ENCODE data around the gene DYSF. TPM values are rescaled to one million over a fixed set of nuclear protein-coding genes. Genes with fewer than 3 reads are reported as not detected.

The DYSF gene
- total and polyA plus RNA-seq, 2 donors (not counting 1 experiment from before 2014, with no cell fraction given) = 0.17 to 0.43 TPM

DNA sequence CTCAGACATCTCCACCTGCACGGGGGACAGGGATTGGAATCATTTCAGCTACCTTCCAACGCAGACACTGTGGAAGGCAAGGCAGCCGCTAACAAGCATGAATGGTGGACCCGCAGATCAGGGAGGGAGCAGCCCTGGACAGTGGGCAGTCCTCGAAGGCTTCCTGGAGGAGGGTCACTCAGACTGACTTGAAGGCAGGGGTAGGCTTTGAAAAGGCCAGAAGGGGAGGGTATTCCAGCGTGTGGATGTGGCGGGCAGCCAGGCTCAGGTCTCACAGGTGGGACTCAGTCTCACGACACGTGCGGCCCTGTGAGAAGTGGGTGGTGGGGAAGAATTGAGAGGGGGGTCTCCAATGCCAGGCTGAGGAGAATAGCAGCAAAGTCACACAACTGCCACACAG, 29.9 kb downstream of the DYSF start:
- Mint-ChIP-seq H3K4me1 (no peaks in the 10 kb centered on the region), H3K9me3 (ENCODE audit: insufficient read depth) (no peaks in the 10 kb centered on the region), H3K4me3 (no peak overlapping the region), H3K27ac (no peak overlapping the region), H3K27me3 (peaks cover 12% of the 10 kb centered on the region)
- Histone ChIP-seq H3K79me2 (ENCODE audit: control insufficient read depth, insufficient read depth, low read length) (no peaks in the 10 kb centered on the region), H3K4me3 (ENCODE audit: control extremely low read depth in 1 of 5, extremely low read depth in 1 of 5, insufficient read depth in 1 of 5, low read depth in 2 of 5, low read length in 4 of 5) (no peak overlapping the region), H2AFZ (ENCODE audit: insufficient read depth, low read depth, low read length, poor library complexity, severe bottlenecking) (no peak overlapping the region), H3K4me2 (replicated peaks; ENCODE audit: low read depth, low read length, poor library complexity, severe bottlenecking) (no peak overlapping the region), H3K4me1 (ENCODE audit: control insufficient read depth in 2 of 2, insufficient read depth in 2 of 2, low read length in 2 of 2) (no peaks in the 10 kb centered on the region), H4K20me1 (ENCODE audit: control insufficient read depth, insufficient read depth, low read length, poor library complexity, severe bottlenecking) (no peaks in the 10 kb centered on the region), H3K9me3 (ENCODE audit: control extremely low read depth in 1 of 3, control insufficient read depth in 2 of 3, insufficient read depth in 1 of 3, low read length in 2 of 3) (no peaks in the 10 kb centered on the region), H3K9ac (ENCODE audit: low read length) (no peak overlapping the region), H3K27ac (ENCODE audit: low read length in 2 of 2) (no peak overlapping the region), H3K36me3 (replicated peaks in 1 of 2; ENCODE audit: control extremely low read depth in 1 of 2, control insufficient read depth in 1 of 2, extremely low read depth in 1 of 2, insufficient read depth in 2 of 2, low read length in 1 of 2) (no peaks in the 10 kb centered on the region), H3K27me3 (replicated peaks in 1 of 4; ENCODE audit: control extremely low read depth in 1 of 4, control insufficient read depth in 3 of 4, insufficient read depth in 4 of 4, low read length in 3 of 4) (peaks cover 0 to 3% (median 0%) of the 10 kb centered on the region in 4 experiments)
- ChIA-PET CTCF (no interaction called here), POLR2A (no interaction called here)
- intact Hi-C loops (cut with micrococcal nuclease) = no loop called here
- 91% methylated on average over 6 of the region's 10 CpGs for WGBS (ENCODE audit: insufficient coverage)
- DNase-seq (no peak), ATAC-seq (ENCODE audit: low read depth) (no peak)
- TF ChIP-seq, protein P1, sequence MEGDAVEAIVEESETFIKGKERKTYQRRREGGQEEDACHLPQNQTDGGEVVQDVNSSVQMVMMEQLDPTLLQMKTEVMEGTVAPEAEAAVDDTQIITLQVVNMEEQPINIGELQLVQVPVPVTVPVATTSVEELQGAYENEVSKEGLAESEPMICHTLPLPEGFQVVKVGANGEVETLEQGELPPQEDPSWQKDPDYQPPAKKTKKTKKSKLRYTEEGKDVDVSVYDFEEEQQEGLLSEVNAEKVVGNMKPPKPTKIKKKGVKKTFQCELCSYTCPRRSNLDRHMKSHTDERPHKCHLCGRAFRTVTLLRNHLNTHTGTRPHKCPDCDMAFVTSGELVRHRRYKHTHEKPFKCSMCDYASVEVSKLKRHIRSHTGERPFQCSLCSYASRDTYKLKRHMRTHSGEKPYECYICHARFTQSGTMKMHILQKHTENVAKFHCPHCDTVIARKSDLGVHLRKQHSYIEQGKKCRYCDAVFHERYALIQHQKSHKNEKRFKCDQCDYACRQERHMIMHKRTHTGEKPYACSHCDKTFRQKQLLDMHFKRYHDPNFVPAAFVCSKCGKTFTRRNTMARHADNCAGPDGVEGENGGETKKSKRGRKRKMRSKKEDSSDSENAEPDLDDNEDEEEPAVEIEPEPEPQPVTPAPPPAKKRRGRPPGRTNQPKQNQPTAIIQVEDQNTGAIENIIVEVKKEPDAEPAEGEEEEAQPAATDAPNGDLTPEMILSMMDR (IDR thresholded peaks at IDR 0.05) = no peak
- no peak for TF ChIP-seq EZH2 (IDR thresholded peaks at IDR 0.05; ENCODE audit: borderline replicate concordance, insufficient read depth, low read depth, low read length, poor library complexity, severe bottlenecking)

DNA sequence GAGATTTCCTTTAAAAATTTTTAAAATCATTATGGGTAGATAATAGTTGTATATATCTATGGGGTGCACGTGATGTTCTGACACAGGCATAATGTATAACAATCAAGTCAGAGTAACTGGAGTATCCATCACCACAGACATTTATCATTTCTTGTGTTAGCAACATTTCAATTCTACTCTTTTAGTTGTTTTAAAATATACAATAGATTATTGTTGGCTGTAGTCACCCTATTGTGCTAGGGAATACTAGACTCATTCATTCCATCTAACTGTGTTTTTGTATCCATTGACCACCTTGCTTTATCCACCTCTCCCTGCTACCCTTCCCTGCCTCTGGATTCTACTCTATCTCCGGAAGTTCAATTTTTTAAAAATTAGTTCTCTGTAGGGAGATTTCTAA, 31.0 kb downstream of the DYSF start:
- Mint-ChIP-seq H3K27me3 (peaks cover 19% of the 10 kb centered on the region), H3K4me3 (no peak overlapping the region), H3K4me1 (no peaks in the 10 kb centered on the region), H3K9me3 (ENCODE audit: insufficient read depth) (no peaks in the 10 kb centered on the region), H3K27ac (no peak overlapping the region)
- DNase-seq (no peak), ATAC-seq (ENCODE audit: low read depth) (no peak)
- CTCF ChIA-PET = no interaction called here
- intact Hi-C loops (cut with micrococcal nuclease) = no loop called here
- POLR2A ChIA-PET = no interaction called here
- Histone ChIP-seq H3K4me3 (ENCODE audit: control extremely low read depth in 1 of 5, extremely low read depth in 1 of 5, insufficient read depth in 1 of 5, low read depth in 2 of 5, low read length in 4 of 5) (no peak overlapping the region), H3K79me2 (ENCODE audit: control insufficient read depth, insufficient read depth, low read length) (no peaks in the 10 kb centered on the region), H4K20me1 (ENCODE audit: control insufficient read depth, insufficient read depth, low read length, poor library complexity, severe bottlenecking) (no peaks in the 10 kb centered on the region), H2AFZ (ENCODE audit: insufficient read depth, low read depth, low read length, poor library complexity, severe bottlenecking) (no peak overlapping the region), H3K27ac (ENCODE audit: low read length in 2 of 2) (no peak overlapping the region), H3K27me3 (replicated peaks in 1 of 4; ENCODE audit: control extremely low read depth in 1 of 4, control insufficient read depth in 3 of 4, insufficient read depth in 4 of 4, low read length in 3 of 4) (peaks cover 0 to 3% (median 0%) of the 10 kb centered on the region in 4 experiments), H3K36me3 (replicated peaks in 1 of 2; ENCODE audit: control extremely low read depth in 1 of 2, control insufficient read depth in 1 of 2, extremely low read depth in 1 of 2, insufficient read depth in 2 of 2, low read length in 1 of 2) (no peaks in the 10 kb centered on the region), H3K4me2 (replicated peaks; ENCODE audit: low read depth, low read length, poor library complexity, severe bottlenecking) (no peak overlapping the region), H3K9ac (ENCODE audit: low read length) (no peak overlapping the region), H3K4me1 (ENCODE audit: control insufficient read depth in 2 of 2, insufficient read depth in 2 of 2, low read length in 2 of 2) (no peaks in the 10 kb centered on the region), H3K9me3 (ENCODE audit: control extremely low read depth in 1 of 3, control insufficient read depth in 2 of 3, insufficient read depth in 1 of 3, low read length in 2 of 3) (no peaks in the 10 kb centered on the region)
- TF ChIP-seq, protein P1 (IDR thresholded peaks at IDR 0.05) = no peak
- WGBS (ENCODE audit: insufficient coverage) = no CpG with 5 or more reads among the region's 2 CpGs

Data from B cell (primary cell).